ENCODE results near the gene GAPDH.

The GAPDH gene

DNA sequence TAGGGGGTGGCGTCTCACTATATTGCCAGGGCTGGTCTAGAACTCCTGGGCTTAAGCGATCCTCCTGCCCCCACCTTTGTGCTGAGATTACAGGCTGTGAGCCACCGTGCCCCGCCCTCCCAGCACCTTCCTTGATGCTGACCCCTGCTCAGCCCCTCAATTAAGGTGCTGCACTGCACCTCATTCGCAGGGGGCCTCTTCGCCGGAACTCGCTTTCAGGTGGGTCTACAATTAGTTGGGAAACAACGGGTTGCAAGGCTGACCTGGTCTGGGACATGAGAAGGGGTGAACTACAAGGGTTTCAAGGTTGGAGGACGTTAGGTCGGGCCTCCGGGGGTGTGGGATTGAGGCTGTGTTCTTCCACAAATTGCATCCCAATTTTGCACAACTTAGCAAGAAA, 35.0 kb downstream of the GAPDH start:
- no peak for DNase-seq

DNA sequence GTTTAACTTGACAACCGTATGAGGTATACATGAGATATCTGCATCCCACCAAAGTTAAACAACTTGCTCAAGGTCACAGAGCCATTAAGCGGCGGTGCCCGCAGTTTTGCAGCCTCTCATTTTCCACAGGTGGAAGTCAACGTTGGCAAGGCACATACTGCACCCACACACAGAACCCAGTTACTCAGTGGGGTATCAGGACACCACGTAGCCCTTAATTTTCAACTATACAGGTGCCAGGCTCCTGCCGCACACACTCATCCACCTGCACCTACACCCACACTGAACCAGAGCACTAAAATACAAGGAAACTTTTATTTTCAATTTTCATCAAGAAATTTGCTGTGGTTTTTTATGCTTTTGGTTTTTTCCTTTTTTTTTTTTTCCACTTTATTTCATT, 35.5 kb downstream of the GAPDH start:
- DNase-seq: no peak

DNA sequence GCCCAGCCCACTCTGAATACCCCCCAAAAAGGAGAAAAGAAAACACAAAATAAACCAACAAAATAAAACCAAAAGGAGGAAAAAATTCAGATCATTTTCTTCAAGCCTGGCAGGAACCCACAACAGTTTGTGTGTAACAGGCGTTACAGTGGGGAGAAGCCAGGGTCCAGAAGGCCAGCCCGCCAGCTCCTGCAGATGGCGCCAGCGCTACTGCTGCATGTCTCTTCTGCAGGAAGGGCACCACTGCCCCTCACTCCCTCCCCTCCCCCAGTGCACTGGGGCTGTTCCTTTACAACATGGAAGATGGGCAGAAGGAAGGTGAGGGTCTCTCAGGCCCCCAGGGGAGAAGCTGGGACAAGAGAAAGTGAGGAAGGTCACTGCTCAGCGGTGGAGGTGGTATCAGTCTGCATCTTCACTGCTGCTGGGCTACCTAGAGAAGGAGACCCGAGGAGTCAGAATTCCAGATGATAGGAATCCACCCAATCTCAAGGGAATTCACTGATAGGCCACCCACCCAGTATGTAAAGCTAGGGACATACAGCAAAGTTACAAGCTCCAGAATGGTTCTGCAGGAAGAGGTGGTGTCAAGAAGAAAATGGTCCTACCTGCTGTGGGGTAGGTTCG, 36.1 kb downstream of the GAPDH start:
- peak; percentile 45 for DNase-seq

DNA sequence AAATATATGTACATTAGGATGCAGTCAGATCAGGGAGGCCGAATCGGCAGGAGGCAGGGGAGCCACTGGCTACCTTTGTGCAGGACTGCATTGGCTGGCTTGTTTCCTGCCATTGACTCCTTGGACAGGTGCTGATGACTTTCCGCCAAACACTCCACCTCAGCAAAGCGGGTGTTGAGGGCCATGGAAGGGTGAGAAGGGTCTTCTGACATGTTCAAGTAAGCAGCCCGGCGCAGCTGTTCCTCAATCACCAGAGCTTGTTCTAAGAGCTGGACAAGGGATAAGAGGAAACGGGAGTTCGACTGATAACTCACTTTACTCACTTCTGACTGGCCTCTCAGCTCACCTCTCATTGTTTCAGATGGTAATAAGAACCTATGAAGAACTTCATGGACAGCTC, 38.7 kb downstream of the GAPDH start:
- no peak for DNase-seq

DNA sequence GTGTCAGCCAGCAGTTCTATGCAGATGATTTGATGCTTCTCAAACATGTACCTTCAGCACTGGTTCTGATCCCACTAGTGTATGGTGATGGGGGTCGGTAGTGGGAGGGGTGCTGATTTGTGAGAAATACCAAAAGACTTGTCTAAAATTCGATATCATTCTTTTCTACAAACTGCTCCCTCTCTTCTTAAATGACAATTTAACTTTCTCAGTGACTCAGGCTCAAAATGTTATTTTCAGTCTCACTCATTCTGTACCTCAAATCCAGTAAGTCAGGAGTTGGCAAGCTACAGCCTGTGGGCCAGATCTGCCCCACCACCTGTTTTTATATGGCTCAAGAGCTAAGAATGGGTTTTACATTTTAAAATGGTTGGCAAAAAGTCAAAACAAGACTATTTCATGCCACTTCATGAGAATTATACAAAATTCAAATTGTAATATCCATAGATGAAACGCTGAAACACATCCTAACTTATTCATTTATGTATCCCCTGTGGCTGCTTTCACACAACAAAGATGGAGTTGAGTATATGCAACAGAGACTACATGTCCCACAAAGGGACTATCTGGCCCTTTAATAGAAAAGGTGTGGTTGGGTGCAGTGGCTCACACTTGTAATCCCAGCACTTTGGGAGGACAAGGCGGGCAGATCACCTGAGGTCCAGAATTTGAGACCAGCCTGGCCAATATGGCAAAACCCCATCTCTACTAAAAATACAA, 40.4 kb downstream of the GAPDH start:
- DNase-seq: no peak

DNA sequence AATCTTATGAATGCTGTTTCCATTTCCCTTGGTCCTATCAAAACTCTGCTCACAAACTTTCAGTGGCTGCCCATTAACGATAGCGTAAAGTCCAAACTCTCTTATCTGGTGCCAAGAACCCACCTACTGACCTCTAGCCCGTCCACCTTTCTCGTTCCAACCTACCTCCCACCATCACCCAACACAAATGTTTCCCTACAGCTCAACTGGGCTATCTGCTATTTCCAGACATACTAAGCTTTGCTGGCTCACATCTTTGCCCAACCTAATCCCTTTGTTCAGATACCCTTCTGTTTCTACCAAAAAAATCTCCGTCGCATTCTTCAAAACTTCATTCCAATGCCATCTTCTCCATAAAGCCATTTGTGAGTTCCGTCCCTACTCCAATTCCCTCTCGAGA, 41.3 kb downstream of the GAPDH start:
- no peak for DNase-seq

DNA sequence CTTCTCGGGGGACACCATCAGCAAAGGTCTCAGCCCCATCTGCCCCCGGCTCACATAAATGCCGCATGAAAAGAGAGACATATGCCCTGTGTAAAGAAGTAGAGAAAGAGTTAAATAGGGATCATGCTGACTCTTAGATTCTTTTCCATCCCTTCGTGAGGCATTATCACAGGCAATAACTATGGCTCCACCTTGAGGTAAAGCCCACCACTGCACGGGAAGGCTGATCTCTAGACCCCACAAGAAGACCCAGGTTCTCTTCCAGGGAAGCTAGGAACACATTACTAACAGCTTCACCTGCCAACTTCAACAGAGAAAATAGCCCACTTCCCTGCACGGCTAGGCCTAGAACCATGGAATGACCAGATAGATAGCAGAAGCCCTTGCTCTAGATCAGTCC, 47.9 kb downstream of the GAPDH start:
- no peak for DNase-seq

DNA sequence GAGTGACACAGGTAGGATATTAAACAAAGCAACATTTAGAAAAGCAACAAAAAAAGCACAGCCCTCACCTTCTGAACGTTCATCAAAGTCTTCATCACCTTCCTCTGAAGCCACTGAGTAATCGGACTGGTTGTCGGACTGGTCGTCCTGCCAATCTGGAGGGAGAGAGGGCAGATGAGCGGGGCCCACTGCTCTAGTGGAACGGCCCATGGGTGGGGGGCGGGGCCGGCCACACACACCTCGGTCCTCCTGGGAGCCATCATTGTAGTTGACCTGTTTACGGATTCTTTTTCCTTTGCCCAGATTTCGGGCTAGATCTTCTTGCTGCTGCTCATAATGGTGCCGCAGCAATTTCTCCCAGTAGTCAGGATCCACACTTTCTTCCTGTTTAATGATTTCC, 48.6 kb downstream of the GAPDH start:
- DNase-seq: no peak

DNA sequence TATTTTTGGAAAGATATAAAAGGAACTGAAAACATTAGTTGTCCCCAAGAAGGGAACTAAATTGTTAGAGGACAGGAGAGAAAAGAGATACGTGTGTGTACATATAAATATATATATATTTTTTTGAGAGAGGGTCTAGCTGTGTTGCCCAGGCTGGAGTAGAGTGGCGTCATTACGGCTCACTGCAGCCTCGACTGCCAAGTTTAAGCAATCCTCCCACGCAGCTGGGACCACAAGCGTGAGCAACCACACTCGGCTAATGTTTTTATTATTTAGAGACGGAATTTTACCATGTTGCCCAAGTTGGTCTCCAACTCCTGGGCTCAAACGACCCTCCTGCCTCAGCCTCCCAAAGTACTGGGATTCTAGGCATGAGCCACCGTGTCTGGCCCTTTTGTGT, 50.0 kb downstream of the GAPDH start:
- DNase-seq: no peak

DNA sequence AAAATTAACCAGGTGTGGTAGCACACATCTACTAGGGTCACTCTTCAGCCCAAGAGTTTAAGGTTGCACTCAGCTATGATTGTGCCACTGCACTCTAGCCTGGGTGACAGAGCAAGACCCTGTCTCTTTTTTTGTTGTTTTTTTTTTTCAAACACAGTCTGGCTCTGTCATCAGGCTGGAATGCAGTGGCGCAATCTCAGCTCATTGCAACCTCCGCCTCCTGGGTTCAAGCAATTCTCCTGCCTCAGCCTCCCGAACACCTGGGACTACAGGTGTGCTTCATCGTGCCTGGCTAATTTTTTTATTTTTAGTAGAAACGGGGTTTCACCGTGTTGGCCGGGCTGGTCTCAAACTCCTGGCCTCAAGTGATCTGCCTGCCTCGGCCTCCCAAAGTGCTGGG, 52.3 kb downstream of the GAPDH start:
- peak; percentile 21 for DNase-seq

All from EL (cell line).